ENCODE data around the gene SH3GLB1.

The SH3GLB1 gene

GRCh38 chr1:86741947-86742572 lies 37.7 kb downstream of the SH3GLB1 start:
- H3K36me3 Mint-ChIP-seq (ENCODE audit: low read depth): peaks cover 35% of the 10 kb centered on the region
- H3K9me3 Mint-ChIP-seq: no peaks in the 10 kb centered on the region
- TF ChIP-seq CTCF (IDR thresholded peaks at IDR 0.05): peak; percentile 61
- peak; percentile 17 for DNase-seq
- no peaks in the 10 kb centered on the region for H3K27me3 Mint-ChIP-seq (ENCODE audit: low read depth, poor library complexity)
- H3K27ac Mint-ChIP-seq: no peak overlapping the region
- no peaks in the 10 kb centered on the region for H3K4me1 Mint-ChIP-seq
- no peak overlapping the region for H3K4me3 Mint-ChIP-seq

GRCh38 chr1:86747304-86747703 lies 42.9 kb downstream of the SH3GLB1 start:
- peaks cover 27% of the 10 kb centered on the region for H3K36me3 Mint-ChIP-seq (ENCODE audit: low read depth)
- H3K9me3 Mint-ChIP-seq: no peaks in the 10 kb centered on the region
- no peak overlapping the region for H3K4me3 Mint-ChIP-seq
- TF ChIP-seq CTCF (IDR thresholded peaks at IDR 0.05): no peak
- no peak overlapping the region for H3K27ac Mint-ChIP-seq
- H3K4me1 Mint-ChIP-seq: no peaks in the 10 kb centered on the region
- no peaks in the 10 kb centered on the region for H3K27me3 Mint-ChIP-seq (ENCODE audit: low read depth, poor library complexity)
- DNase-seq: no peak

- Mint-ChIP-seq H3K9me3 (no peaks in the 10 kb centered on the region), H3K4me1 (no peaks in the 10 kb centered on the region)
Measured at GRCh38 chr1:86748622-86749373, 44.4 kb downstream of the SH3GLB1 start.

GRCh38 chr1:86750076-86750475 lies 45.7 kb downstream of the SH3GLB1 start:
- Mint-ChIP-seq H3K27ac (no peak overlapping the region), H3K27me3 (ENCODE audit: low read depth, poor library complexity) (peaks cover 4% of the 10 kb centered on the region), H3K9me3 (no peaks in the 10 kb centered on the region), H3K4me1 (no peaks in the 10 kb centered on the region), H3K36me3 (ENCODE audit: low read depth) (peaks cover 11% of the 10 kb centered on the region), H3K4me3 (no peak overlapping the region)
- no peak for DNase-seq
- TF ChIP-seq CTCF (IDR thresholded peaks at IDR 0.05): no peak

More at GRCh38 chr1:86748622-86749373, 44.4 kb downstream of the SH3GLB1 start:
- Mint-ChIP-seq H3K27me3 (ENCODE audit: low read depth, poor library complexity) (peaks cover 4% of the 10 kb centered on the region), H3K27ac (no peak overlapping the region), H3K36me3 (ENCODE audit: low read depth) (peaks cover 20% of the 10 kb centered on the region), H3K4me3 (no peak overlapping the region)
- TF ChIP-seq CTCF (IDR thresholded peaks at IDR 0.05): no peak
- DNase-seq: no peak

- Mint-ChIP-seq H3K4me1 (peaks cover 2% of the 10 kb centered on the region), H3K27me3 (ENCODE audit: low read depth, poor library complexity) (peaks cover 4% of the 10 kb centered on the region), H3K9me3 (no peaks in the 10 kb centered on the region), H3K4me3 (no peak overlapping the region), H3K36me3 (ENCODE audit: low read depth) (peaks cover 7% of the 10 kb centered on the region), H3K27ac (no peak overlapping the region)
- no peak for DNase-seq
- TF ChIP-seq CTCF (IDR thresholded peaks at IDR 0.05): no peak
Measured at GRCh38 chr1:86750530-86750929, 46.2 kb downstream of the SH3GLB1 start.

Data from nephron progenitor cell (in vitro differentiated cells).